Measurements from ENCODE around the gene ZKSCAN1.

Gene ZKSCAN1

DNA sequence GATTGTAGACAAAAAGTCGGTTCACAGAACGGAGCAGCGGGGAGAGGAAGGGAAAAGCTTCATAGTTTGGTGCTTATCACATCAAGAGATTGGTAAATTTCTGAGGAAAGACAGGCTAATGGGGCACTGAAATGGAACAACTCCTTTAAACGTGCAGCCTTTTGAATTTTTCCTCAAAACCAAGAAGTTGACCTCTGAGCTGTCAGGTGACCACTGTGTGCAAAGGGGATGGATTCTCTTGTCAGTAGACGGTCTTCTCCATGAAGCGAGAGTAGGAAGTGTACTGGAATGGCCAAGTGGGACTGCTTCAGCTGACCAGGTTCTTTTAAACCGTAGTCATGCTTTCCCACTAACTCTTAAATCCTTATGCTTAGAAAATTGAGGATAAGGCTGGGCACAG lies 22.9 kb downstream of the ZKSCAN1 start:
- no peak for DNase-seq (ENCODE audit: low read depth in 2 of 2)

DNA sequence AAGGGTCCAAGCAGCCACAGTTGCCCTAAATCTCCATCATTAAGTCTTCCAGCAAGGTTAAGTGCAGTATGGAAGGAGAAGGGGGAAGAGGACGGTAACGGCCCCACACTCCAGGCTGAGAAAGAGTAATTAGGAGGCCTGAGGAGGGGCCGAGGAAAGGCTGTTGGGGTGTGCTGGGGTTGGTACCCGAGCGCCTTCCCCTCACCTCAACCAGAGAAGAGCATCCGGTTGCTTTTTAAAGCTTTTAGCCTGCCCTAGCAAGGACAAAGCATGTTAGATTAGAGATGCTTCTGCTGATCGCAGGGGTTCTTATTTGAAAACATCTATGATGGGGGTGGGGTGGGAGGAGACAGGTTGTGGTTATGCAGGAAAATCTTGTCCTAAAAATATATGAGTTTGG lies 25.2 kb downstream of the ZKSCAN1 start:
- DNase-seq (ENCODE audit: low read depth in 2 of 2) = no peak

- DNase-seq (ENCODE audit: low read depth in 2 of 2) = no peak
Observed at GRCh38 chr7:100044718-100045117, 29.3 kb downstream of the ZKSCAN1 start.

GRCh38 chr7:100048680-100049079 lies 33.3 kb downstream of the ZKSCAN1 start:
- DNase-seq (ENCODE audit: low read depth in 2 of 2) = no peak

DNA sequence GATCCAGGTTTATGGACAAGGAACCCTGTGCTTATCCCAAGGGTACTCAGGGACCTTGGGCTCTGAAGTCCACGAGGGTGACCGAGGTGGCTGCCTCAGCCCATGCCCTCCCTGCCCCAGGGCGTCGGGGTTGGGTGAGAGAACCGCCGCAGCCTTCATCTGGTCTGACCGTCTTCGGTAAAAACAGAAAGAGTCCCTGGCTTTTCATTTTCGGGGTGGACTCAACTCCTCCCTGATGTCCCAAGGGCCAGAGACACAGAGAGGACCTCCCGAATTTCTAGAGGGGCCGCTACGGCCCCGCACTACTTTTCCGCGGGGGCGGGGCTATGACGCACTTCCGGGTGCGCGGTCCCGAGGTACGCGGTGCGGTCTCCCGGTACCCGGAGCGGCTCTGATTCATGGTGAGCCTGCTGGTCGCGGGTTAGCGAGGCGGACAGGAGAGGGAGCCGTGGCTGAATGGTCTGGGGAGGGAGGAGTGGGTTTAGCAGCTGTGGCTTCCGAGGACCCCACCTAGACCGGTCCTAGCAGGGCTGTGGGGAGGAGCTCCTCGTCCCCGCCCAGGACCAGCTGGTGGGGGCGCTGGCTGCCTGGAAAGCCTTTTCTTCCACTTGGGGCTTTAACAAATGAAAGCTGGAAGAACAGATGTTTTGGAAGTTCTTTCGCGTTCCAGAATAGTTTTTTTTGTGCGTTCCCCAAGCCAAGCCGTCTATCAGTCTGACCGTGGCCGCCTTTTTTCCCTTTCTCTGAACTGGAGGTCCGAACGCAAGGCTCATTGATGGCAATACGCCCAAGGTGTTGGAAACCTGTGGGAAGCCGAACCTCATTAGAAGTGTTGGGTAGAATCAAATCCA lies 34.3 kb downstream of the ZKSCAN1 start, which contains the start of gene ZSCAN21:
TSS of gene ZSCAN21 (plus strand) at position 334 of the 851 bp plus-strand sequence. CDS start 7,233 bp downstream, outside the sequence.
- DNase-seq (ENCODE audit: low read depth in 2 of 2) = peak; percentile 69 to 78

- no peak for DNase-seq (ENCODE audit: low read depth in 2 of 2)
Observed at GRCh38 chr7:100051611-100052010, 36.2 kb downstream of the ZKSCAN1 start.

- DNase-seq (ENCODE audit: low read depth in 2 of 2) = no peak
Observed at GRCh38 chr7:100053215-100053614, 37.8 kb downstream of the ZKSCAN1 start.

DNA sequence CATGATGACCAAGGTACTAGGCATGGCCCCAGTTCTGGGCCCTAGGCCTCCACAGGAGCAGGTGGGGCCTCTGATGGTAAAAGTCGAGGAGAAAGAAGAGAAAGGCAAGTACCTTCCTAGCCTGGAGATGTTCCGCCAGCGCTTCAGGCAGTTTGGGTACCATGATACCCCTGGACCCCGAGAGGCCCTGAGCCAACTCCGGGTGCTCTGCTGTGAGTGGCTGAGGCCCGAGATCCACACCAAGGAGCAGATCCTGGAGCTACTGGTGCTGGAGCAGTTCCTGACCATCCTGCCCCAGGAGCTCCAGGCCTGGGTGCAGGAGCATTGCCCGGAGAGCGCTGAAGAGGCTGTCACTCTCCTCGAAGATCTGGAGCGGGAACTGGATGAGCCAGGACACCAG lies 41.6 kb downstream of the ZKSCAN1 start:
- DNase-seq (ENCODE audit: low read depth in 2 of 2) = no peak

DNA sequence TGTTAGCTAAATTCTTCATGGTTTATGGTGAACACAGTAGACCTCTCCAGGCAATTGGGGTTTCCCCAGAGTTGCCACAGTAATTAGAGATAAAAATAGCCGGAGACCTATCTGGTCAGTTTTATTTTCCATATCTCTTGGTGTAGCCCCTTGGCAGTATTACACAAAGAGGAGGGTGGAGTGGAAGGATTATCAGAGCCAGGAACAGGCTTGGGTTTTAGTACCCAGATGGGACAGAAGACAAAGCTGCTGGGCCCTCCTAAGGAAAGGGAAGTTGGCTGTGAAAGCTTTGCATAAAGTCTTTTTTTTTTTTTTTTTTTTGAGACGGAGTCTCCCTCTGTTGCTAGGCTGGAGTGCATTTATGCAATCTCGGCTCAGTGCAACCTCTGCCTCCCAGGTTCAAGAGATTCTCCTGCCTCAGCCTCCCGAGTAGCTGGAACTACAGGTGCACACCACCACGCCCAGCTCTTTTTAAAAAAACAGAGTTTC lies 43.9 kb downstream of the ZKSCAN1 start:
- DNase-seq (ENCODE audit: low read depth in 2 of 2) = no peak

DNA sequence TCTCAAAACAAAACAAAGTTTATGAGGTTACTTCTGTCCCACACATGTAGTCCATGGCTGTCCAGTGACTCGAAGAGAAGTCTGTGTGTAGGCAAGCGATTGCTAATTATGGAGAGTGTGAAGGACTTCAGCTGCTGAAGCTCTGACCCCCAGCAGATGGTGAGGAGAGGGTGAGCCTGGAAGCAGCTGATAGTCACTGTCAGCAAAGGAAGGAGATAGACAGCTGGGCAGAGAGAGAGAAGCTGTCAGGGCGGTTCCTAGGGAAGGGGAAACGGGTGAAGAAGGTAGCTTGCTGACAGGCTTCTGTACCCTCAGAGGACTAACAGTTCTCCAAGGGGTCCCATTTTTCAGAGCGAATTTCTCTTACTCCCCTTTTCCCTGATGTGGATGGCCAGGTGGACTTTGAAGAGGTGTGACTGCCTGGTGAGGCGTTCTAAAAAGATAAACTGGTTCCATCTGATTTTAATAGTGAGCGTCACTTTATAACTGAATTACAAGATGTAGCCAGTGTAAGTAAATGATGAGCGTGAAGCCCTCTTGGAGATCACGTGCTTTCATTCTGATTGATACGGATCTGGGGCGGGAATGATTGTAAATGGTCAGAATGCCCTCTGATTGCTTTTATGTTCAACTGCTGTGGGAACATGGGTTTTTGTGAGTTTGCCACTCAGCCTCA lies 46.3 kb downstream of the ZKSCAN1 start:
- no peak for DNase-seq (ENCODE audit: low read depth in 2 of 2)

- no peak for DNase-seq (ENCODE audit: low read depth in 2 of 2)
Observed at GRCh38 chr7:100063376-100063775, 48.0 kb downstream of the ZKSCAN1 start.

DNA sequence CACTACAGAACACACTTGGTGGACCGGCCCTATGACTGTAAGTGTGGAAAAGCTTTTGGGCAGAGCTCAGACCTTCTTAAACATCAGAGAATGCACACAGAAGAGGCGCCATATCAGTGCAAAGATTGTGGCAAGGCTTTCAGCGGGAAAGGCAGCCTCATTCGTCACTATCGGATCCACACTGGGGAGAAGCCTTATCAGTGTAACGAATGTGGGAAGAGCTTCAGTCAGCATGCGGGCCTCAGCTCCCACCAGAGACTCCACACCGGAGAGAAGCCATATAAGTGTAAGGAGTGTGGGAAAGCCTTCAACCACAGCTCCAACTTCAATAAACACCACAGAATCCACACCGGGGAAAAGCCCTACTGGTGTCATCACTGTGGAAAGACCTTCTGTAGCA lies 48.8 kb downstream of the ZKSCAN1 start:
- no peak for DNase-seq (ENCODE audit: low read depth in 2 of 2)

GRCh38 chr7:100065452-100066186 lies 50.2 kb downstream of the ZKSCAN1 start:
- no peak for DNase-seq (ENCODE audit: low read depth in 2 of 2)

DNA sequence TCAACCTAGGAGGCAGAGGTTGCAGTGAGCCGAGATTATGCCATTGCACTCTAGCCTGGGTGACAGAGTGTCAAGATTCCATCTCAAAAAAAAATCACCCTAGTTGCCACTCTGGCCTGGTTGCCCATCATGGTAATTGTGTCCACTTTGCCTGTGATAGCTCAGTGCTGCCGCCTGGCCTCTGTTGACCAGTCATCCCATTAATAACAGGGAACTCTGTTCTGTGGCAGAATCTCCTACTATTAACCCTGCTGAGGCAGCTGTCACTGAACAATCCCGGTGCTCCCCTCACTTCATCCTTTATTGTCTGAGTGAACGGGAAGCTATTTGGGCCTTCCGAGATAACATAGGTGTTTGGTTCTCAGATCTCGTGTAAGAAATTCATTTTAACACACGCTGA lies 51.6 kb downstream of the ZKSCAN1 start:
- no peak for DNase-seq (ENCODE audit: low read depth in 2 of 2)

DNA sequence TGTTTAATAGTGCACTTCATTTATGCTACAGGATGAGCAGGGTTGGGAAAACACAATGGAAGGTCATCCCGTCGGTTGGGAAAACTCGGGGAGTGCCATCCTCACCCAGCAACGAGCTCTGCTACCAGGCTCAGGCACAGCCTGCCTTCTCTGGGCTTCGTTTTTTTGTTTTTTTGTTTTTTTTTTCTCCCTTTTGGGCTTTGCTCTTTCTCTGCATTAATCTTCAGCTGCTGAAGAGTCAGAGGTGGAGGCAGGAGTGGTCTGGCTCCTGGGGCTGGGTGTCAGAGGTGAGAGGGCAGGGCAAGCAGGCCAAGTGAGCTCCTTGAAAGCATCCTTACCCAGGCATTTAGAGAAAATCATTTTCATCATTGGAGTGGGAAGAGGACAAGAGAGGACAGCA lies 54.6 kb downstream of the ZKSCAN1 start:
- no peak for DNase-seq (ENCODE audit: low read depth in 2 of 2)

DNA sequence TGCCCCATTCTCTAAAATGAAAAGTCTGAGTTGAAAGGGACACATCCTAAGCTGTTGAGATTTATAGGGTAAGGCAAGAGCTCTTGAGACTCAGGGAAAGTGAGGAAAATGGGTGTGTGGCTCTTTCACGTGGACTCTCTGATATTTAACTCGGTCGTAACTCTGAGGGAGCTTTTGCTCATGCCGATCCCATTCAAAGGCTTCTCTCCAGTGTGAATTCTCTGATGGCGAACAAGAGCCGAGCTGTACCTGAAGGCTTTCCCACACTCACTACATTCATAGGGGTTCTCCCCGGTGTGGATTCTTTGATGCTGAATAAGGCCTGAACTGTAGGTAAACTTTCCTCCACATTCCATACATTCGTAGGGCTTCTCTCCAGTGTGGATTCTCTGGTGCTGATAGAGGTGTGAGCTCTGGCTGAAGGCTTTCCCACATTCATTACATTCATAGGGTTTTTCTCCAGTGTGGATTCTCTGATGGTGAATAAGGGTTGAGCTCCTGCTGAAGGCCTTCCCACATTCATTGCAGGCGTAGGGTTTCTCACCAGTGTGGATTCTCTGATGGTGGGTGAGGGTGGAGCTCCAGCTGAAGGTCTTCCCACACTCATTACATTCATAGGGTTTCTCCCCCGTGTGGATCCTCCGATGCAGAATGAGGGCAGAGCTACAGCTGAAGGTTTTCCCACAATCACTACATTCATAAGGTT lies 55.8 kb downstream of the ZKSCAN1 start:
- no peak for DNase-seq (ENCODE audit: low read depth in 2 of 2)

GRCh38 chr7:100072462-100072861 lies 57.1 kb downstream of the ZKSCAN1 start:
- no peak for DNase-seq (ENCODE audit: low read depth in 2 of 2)

DNA sequence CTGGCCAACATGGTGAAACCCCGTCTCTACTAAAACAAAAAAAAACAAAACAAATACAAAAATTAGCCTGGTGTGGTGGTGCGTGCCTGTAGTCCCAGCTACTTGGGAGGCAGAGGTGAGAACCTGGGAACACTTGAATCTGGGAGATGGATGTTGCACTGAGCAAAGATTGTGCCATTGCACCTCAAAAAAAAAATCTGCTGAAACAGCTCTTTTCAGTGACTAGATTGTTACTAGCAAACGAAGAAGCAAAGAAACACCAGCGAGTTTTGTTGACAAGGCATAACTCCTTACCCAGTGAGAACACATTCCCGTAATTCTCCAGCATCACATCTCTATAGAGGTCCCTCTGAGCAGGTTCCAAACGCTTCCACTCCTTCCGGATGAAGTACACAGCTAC lies 59.4 kb downstream of the ZKSCAN1 start:
- no peak for DNase-seq (ENCODE audit: low read depth in 2 of 2)

GRCh38 chr7:100075418-100075817 lies 60.0 kb downstream of the ZKSCAN1 start:
- DNase-seq (ENCODE audit: low read depth in 2 of 2) = no peak

DNA sequence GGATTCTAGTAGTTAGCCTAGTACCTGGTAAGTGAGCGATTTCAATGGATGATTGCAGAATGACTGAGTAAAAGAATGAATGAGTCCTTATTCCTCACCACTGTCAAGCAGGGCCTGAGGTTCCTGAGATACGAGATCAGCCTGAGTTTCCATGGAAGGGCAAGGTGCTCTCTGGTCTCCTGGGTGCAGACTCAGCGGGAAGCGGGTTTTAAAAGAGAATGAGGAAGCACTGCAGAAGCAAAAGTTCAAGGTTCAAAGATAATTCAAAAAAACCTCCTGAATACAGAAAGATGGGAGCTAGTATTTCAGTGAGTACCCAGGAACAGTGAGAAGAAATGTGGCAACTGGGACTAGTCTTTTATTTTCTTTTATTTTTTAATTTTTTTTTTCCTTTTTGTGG lies 61.8 kb downstream of the ZKSCAN1 start:
- DNase-seq (ENCODE audit: low read depth in 2 of 2) = no peak

DNA sequence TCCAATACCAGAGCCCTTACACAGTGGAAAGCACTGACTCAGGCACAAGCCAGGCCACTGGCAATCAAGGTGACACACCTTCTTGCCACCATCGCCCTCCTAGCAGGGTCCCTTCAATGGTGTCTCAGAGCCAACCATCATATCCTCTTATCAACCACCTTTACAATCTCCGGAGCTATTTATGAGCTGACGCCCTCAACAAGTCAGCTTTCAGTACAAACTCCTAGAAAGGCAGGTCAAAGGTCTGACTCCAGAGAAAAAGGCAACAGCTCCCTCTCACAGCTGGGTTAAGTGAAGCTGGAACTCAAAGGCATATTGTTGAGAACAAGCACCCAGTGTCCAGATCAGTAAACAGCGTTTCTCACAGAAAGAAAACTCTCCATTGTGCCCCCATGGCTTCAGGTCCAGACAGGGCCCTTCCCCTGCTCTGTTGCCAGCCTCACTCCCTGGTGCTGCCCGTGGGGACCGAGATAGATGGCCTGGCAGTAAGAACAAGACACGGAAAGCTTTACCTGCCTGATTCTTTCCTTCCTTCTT lies 63.7 kb downstream of the ZKSCAN1 start:
- no peak for DNase-seq (ENCODE audit: low read depth in 2 of 2)

All from stimulated activated CD8-positive, alpha-beta memory T cell treated with anti-CD3 and anti-CD28 coated beads, Interleukin-7, amount 100 ng/mL, for 4 hours (primary cell).